Right forelimb (tissue), 1 donor: ENCODE data around the gene INPP5D.

Source experiments
- DNase-seq: peaks from one replicate; pipeline ENCODE4 v3.0.0-alpha.2; 2018

Gene INPP5D

GRCh38 chr2:233247744-233248143 is 187.6 kb downstream of the INPP5D start:
- no peak for DNase-seq

DNA sequence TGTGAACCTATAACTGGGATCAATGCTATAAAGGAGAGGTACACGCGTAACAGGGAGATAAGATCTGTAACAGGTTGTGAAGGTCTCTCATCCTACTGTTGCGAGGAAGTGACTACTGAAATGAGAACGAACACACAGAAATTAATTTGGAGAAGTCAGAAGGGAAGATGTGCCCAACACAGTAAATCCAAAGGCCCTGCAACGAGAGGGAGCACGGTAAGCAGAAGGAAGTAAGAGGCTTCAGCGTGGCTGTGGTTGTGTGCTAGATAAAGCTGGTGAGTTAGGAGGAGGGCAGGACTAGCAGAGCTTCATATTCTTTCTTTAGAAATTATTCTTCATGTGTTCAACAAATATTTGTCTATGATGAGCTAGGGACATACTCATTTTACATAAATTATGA is 188.9 kb downstream of the INPP5D start:
- no peak for DNase-seq

DNA sequence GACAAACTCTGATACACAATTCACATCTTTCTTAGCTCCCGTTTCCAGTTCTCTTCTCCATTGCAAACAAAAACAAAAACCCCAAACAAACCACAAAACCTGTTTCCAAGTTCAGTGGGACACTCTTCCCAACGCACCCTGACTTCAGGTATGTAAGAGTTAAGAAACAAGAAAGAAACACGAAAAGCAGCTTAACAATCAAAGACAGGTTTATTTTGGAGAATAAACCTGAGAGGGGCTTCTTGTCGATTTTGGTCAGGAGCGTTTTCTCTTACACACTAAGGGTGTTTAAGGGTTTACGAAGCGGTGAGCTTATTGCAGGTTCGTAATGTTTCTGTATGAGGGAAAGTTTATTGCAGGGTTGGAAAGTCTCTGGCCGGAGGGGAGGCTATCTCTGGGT is 190.4 kb downstream of the INPP5D start:
- no peak for DNase-seq

- DNase-seq: no peak
These were observed 190.8 kb downstream of the INPP5D start for GRCh38 chr2:233250985-233251305.

- peak; percentile 98 for DNase-seq
These were observed 191.4 kb downstream of the INPP5D start, which contains the start of gene ATG16L1 for GRCh38 chr2:233251306-233252116. Gene ATG16L1 (plus strand): TSS chr2:233251673. CDS start chr2:233251828, 155 bp downstream.

GRCh38 chr2:233252227-233252626 is 192.1 kb downstream of the INPP5D start:
- no peak for DNase-seq

DNA sequence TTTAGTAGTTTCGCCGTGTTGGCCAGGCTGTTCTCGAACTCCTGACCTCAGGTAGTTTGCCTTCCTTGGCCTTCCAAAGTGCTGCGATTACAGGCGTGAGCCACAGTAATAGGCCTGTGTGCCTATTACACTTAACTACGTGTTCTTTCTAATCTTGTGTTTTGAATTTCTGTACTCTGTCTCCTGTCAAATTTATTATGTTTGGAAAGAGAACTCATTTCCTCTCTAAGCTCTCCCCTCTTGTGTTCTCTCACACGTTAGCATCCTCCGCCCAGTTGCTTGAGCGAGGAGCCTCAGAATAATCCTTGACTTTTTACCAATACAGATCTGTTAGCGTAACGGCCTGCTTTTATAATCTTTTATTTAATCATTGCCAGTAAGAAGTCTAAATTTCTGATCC is 195.0 kb downstream of the INPP5D start:
- DNase-seq: no peak

DNA sequence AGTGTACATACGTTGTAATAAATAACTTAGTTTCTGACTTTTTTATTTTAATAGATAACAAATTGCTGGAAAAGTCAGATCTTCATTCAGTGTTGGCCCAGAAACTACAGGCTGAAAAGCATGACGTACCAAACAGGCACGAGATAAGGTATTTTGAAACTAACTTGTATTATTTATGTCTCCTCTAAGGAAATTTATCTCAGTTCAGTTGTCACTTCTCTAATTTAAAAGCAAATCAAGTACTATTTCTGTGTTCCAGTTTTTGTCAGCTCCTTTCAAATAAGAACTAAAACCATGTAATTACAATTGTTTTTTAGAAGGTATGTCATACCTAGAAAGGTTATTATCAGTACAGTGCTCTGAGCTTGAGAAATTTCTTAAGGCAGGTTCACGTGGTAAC is 195.9 kb downstream of the INPP5D start:
- DNase-seq: no peak
